Measurements from ENCODE around the gene SORT1. TPM values are rescaled to one million over a fixed set of nuclear protein-coding genes. Genes with fewer than 3 reads are reported as not detected.
A peak's percentile ranks its signal among the peaks of the same experiment; 100 is the strongest.

SORT1 gene
- total and polyA plus RNA-seq, 4 donors = 1.0 to 10.6 (median 3.4) TPM

GRCh38 chr1:109432336-109432735 is 34.6 kb upstream of the SORT1 start:
- TF ChIP-seq ATF3 (IDR thresholded peaks at IDR 0.05) (no peak), TAF1 (conservative IDR thresholded peaks at IDR 0.05) (no peak)
- Histone ChIP-seq H3K36me3 (ENCODE audit: control insufficient read depth in 4 of 4, insufficient read depth in 3 of 4, low read depth in 1 of 4, low read length in 3 of 4) (no peaks in the 10 kb centered on the region), H3K27me3 (ENCODE audit: control insufficient read depth in 4 of 4, insufficient read depth in 4 of 4, low read length in 3 of 4) (no peaks in the 10 kb centered on the region), H3K4me3 (ENCODE audit: low read depth in 1 of 3, low read length in 3 of 3) (no peak overlapping the region), H3K27ac (ENCODE audit: low read depth in 1 of 2, low read length in 2 of 2) (no peak overlapping the region), H3K9me3 (ENCODE audit: control insufficient read depth in 4 of 4, low read length in 3 of 4) (no peaks in the 10 kb centered on the region), H3K9ac (ENCODE audit: low read depth in 1 of 2, low read length in 2 of 2) (no peak overlapping the region), H3K4me1 (ENCODE audit: control insufficient read depth in 4 of 4, insufficient read depth in 4 of 4, low read length in 3 of 4) (peaks cover 0 to 6% (median 4%) of the 10 kb centered on the region in 4 donors)
- DNase-seq (ENCODE audit: low spot score) = no peak

GRCh38 chr1:109427171-109427467 is 29.4 kb upstream of the SORT1 start:
- no peak for TF ChIP-seq ZBTB33 (IDR thresholded peaks at IDR 0.05)
- no peak for TF ChIP-seq HNF4G (IDR thresholded peaks at IDR 0.05)
- TF ChIP-seq JUND (IDR thresholded peaks at IDR 0.05) = no peak
- TF ChIP-seq YY1 (IDR thresholded peaks at IDR 0.05) = no peak
- TF ChIP-seq FOXA2 (IDR thresholded peaks at IDR 0.05) = no peak
- TF ChIP-seq RXRA (IDR thresholded peaks at IDR 0.05) = no peak
- TF ChIP-seq CTCF (IDR thresholded peaks at IDR 0.05; ENCODE audit: low read depth, low read length, missing input control) = no peak
- TF ChIP-seq FOXA1 (IDR thresholded peaks at IDR 0.05) = no peak
- TF ChIP-seq NR2F2 (IDR thresholded peaks at IDR 0.05) = no peak
- no peak for TF ChIP-seq GABPA (IDR thresholded peaks at IDR 0.05 in 1 of 2, conservative IDR thresholded peaks at IDR 0.05 in 1 of 2)
- no peak for TF ChIP-seq REST (IDR thresholded peaks at IDR 0.05)
- TF ChIP-seq HNF4A (conservative IDR thresholded peaks at IDR 0.05) = no peak
- TF ChIP-seq EGR1 (IDR thresholded peaks at IDR 0.05; ENCODE audit: low read depth in 2 of 2) = no peak
- WGBS = 6% methylated on average over 7 of the region's 7 CpGs
- Histone ChIP-seq H3K9me3 (ENCODE audit: control insufficient read depth in 4 of 4, low read length in 3 of 4) (no peaks in the 10 kb centered on the region), H3K9ac (ENCODE audit: low read depth in 1 of 2, low read length in 2 of 2) (peak overlapping the region; percentile 70 to 89), H3K36me3 (ENCODE audit: control insufficient read depth in 4 of 4, insufficient read depth in 3 of 4, low read depth in 1 of 4, low read length in 3 of 4) (no peaks in the 10 kb centered on the region), H3K27ac (ENCODE audit: low read depth in 1 of 2, low read length in 2 of 2) (peak overlapping the region; percentile 83 to 91), H3K27me3 (ENCODE audit: control insufficient read depth in 4 of 4, insufficient read depth in 4 of 4, low read length in 3 of 4) (no peaks in the 10 kb centered on the region), H3K4me3 (ENCODE audit: low read depth in 1 of 3, low read length in 3 of 3) (peak overlapping the region; percentile 82 to 96 (median 89)), H3K4me1 (ENCODE audit: control insufficient read depth in 4 of 4, insufficient read depth in 4 of 4, low read length in 3 of 4) (peaks cover 0 to 27% (median 18%) of the 10 kb centered on the region in 4 donors)
- no peak for DNase-seq (ENCODE audit: low spot score)

All from liver (tissue), 9 donors.